Mesenchymal stem cell (in vitro differentiated cells and primary cell): ENCODE measurements around the gene RECK.
"Not testable (repeated sequence)": the region's sequence is repeated elsewhere in the genome, so short reads cannot be mapped to it uniquely, and the experiment has no call there.

ENCODE experiments used
- DNase-seq: peaks from one replicate; pipeline ENCODE4 v3.0.0-alpha.2; 2013
- H2AFZ ChIP-seq: one replicate; pipeline ENCODE4 v1.6.1; 2013; ENCODE audit warnings: low read depth, mild to moderate bottlenecking, control low read depth, inconsistent platforms, low read length, moderate library complexity
- H2AK5ac ChIP-seq: 2 replicates; pipeline ENCODE4 v1.6.1; 2013; ENCODE audit warnings: low read length, moderate library complexity, mild to moderate bottlenecking, inconsistent platforms; ENCODE audit not compliant: severe bottlenecking
- H2BK120ac ChIP-seq: one replicate; pipeline ENCODE4 v1.6.1; 2013; ENCODE audit warnings: low read depth, mild to moderate bottlenecking, inconsistent platforms, low read length, moderate library complexity
- H2BK12ac ChIP-seq, 2 experiments: one replicate each; pipeline ENCODE4 v1.6.1; 2013; ENCODE audit warnings: inconsistent platforms in 2 of 2, low read length in 2 of 2, mild to moderate bottlenecking in 2 of 2, moderate library complexity in 2 of 2, control low read depth in 1 of 2
- H2BK15ac ChIP-seq: one replicate; pipeline ENCODE4 v1.6.1; 2013; ENCODE audit warnings: mild to moderate bottlenecking, low read depth, inconsistent platforms; ENCODE audit not compliant: poor library complexity, severe bottlenecking
- H2BK5ac ChIP-seq: 2 replicates; pipeline ENCODE4 v1.6.1; 2013; ENCODE audit warnings: low read depth, mild to moderate bottlenecking, low read length, control low read depth, inconsistent platforms; ENCODE audit not compliant: poor library complexity, severe bottlenecking
- H3K14ac ChIP-seq, 2 experiments: one replicate each; pipeline ENCODE4 v1.6.1; 2013; ENCODE audit warnings: inconsistent platforms in 2 of 2, low read length in 2 of 2, control low read depth in 1 of 2, mild to moderate bottlenecking in 1 of 2, moderate library complexity in 1 of 2
- H3K18ac ChIP-seq, 2 experiments: one replicate each; pipeline ENCODE4 v1.6.1; 2013; ENCODE audit warnings: inconsistent platforms in 2 of 2, low read length in 2 of 2, control low read depth in 1 of 2, low read depth in 1 of 2, mild to moderate bottlenecking in 1 of 2
- H3K23ac ChIP-seq, 2 experiments: one replicate each; pipeline ENCODE4 v1.6.1; 2013; ENCODE audit warnings: inconsistent platforms in 2 of 2, low read length in 2 of 2, mild to moderate bottlenecking in 2 of 2, moderate library complexity in 2 of 2, control low read depth in 1 of 2
- H3K27ac ChIP-seq: 2 replicates; pipeline ENCODE4 v1.5.1; 2013; ENCODE audit warnings: mild to moderate bottlenecking, moderate library complexity, low read length, control low read depth, inconsistent platforms; ENCODE audit not compliant: poor library complexity, severe bottlenecking
- H3K27me3 ChIP-seq, 2 experiments: 2 replicates each; pipeline versions ENCODE4 v1.6.1 to v1.7.0; 2013; ENCODE audit warnings: low read length in 2 of 2, mild to moderate bottlenecking in 2 of 2, moderate library complexity in 2 of 2, control low read depth in 1 of 2, inconsistent platforms in 1 of 2; ENCODE audit not compliant: control insufficient read depth in 1 of 2, insufficient read depth in 1 of 2
- H3K36me3 ChIP-seq, 2 experiments: 2 replicates each; pipeline versions ENCODE4 v1.6.1 to v1.7.0; 2013; ENCODE audit warnings: low read length in 2 of 2, control low read depth in 1 of 2, inconsistent platforms in 1 of 2, low read depth in 1 of 2, mild to moderate bottlenecking in 1 of 2; ENCODE audit not compliant: insufficient read depth in 2 of 2, control insufficient read depth in 1 of 2
- H3K4ac ChIP-seq, 2 experiments: one replicate each; pipeline ENCODE4 v1.6.1; 2013; ENCODE audit warnings: inconsistent platforms in 2 of 2, low read length in 2 of 2, mild to moderate bottlenecking in 2 of 2, moderate library complexity in 2 of 2, control low read depth in 1 of 2, low read depth in 1 of 2
- H3K4me1 ChIP-seq: 2 replicates; pipeline ENCODE4 v1.6.1; 2013; ENCODE audit warnings: low read depth, low read length, control low read depth; ENCODE audit not compliant: control insufficient read depth, insufficient read depth
- H3K4me2 ChIP-seq: 2 replicates; pipeline ENCODE4 v1.6.1; 2013; ENCODE audit warnings: low read length, mild to moderate bottlenecking, inconsistent platforms; ENCODE audit not compliant: poor library complexity, severe bottlenecking
- H3K4me3 ChIP-seq, 2 experiments: 2 replicates each; pipeline versions ENCODE4 v1.5.1 to v1.7.0; 2013; ENCODE audit warnings: low read length in 2 of 2, mild to moderate bottlenecking in 2 of 2, control low read depth in 1 of 2, low read depth in 1 of 2; ENCODE audit not compliant: insufficient read depth in 1 of 2
- H3K79me1 ChIP-seq: replicated peaks from 2 replicates; pipeline ENCODE4 v1.6.1; 2013; ENCODE audit warnings: mild to moderate bottlenecking, control low read depth, low read length, inconsistent platforms; ENCODE audit not compliant: poor library complexity, severe bottlenecking
- H3K9ac ChIP-seq: 2 replicates; pipeline ENCODE4 v1.7.0; 2013; ENCODE audit warnings: mild to moderate bottlenecking, low read length, moderate library complexity
- H3K9me3 ChIP-seq: 2 replicates; pipeline ENCODE4 v1.7.0; 2013; ENCODE audit warnings: mild to moderate bottlenecking, low read length; ENCODE audit not compliant: control insufficient read depth
- H4K8ac ChIP-seq: one replicate; pipeline ENCODE4 v1.6.1; 2013; ENCODE audit warnings: inconsistent platforms, mild to moderate bottlenecking, low read length, moderate library complexity
- H4K91ac ChIP-seq: one replicate; pipeline ENCODE4 v1.6.1; 2013; ENCODE audit warnings: mild to moderate bottlenecking, low read length, inconsistent platforms
- WGBS: methylation state at CpG from one replicate; pipeline ENCODE4 v1.1.7; 2013; ENCODE audit warnings: mixed read lengths; 5-methylcytosine and 5-hydroxymethylcytosine counted together

The RECK gene

GRCh38 chr9:36087054-36087453 is 50.3 kb downstream of the RECK start:
- H3K23ac ChIP-seq, H3K4me2 ChIP-seq, H2AK5ac ChIP-seq, H2BK120ac ChIP-seq, H3K27ac ChIP-seq, H3K4ac ChIP-seq, H2BK15ac ChIP-seq, H4K8ac ChIP-seq, H2BK5ac ChIP-seq, H3K27me3 ChIP-seq, H4K91ac ChIP-seq, H3K18ac ChIP-seq, H3K79me1 ChIP-seq, H3K4me1 ChIP-seq, H3K4me3 ChIP-seq, H3K14ac ChIP-seq, H2BK12ac ChIP-seq, H3K9ac ChIP-seq, DNase-seq, H2AFZ ChIP-seq, H3K9me3 ChIP-seq: not testable (repeated sequence)
- peaks cover 11 to 62% of the 10 kb centered on the region in 2 experiments for H3K36me3 ChIP-seq

GRCh38 chr9:36088020-36088419 is 51.3 kb downstream of the RECK start:
- H3K4me3 ChIP-seq: no peak overlapping the region
- H3K36me3 ChIP-seq: peaks cover 11 to 55% of the 10 kb centered on the region in 2 experiments
- no peak overlapping the region for H3K23ac ChIP-seq
- H2AFZ ChIP-seq: no peak overlapping the region
- H3K4me1 ChIP-seq: peaks cover 3% of the 10 kb centered on the region
- H2BK15ac ChIP-seq: no peak overlapping the region
- H3K27me3 ChIP-seq: no peaks in the 10 kb centered on the region
- no peak overlapping the region for H2BK12ac ChIP-seq
- no peak overlapping the region for H2BK120ac ChIP-seq
- no peak overlapping the region for H2BK5ac ChIP-seq
- H3K27ac ChIP-seq: no peak overlapping the region
- no peak overlapping the region for H2AK5ac ChIP-seq
- no peak for DNase-seq
- H4K91ac ChIP-seq: no peak overlapping the region
- no peak overlapping the region for H3K9ac ChIP-seq
- no peak overlapping the region for H3K4ac ChIP-seq
- H4K8ac ChIP-seq: no peak overlapping the region
- peaks cover 7% of the 10 kb centered on the region for H3K9me3 ChIP-seq
- H3K79me1 ChIP-seq: no peaks in the 10 kb centered on the region
- WGBS: 100% methylated on average over 1 of the region's 3 CpGs
- no peak overlapping the region for H3K18ac ChIP-seq
- no peak overlapping the region for H3K14ac ChIP-seq
- H3K4me2 ChIP-seq: no peak overlapping the region

- Histone ChIP-seq H3K4me1 (peaks cover 3% of the 10 kb centered on the region), H2BK12ac (no peak overlapping the region), H2BK15ac (no peak overlapping the region), H3K27ac (peak overlapping the region; percentile 88), H3K9me3 (peaks cover 7% of the 10 kb centered on the region), H2BK120ac (no peak overlapping the region), H3K4ac (no peak overlapping the region), H3K79me1 (no peaks in the 10 kb centered on the region), H2AFZ (no peak overlapping the region), H3K4me2 (no peak overlapping the region), H3K9ac (peak overlapping the region; percentile 10), H3K36me3 (peaks cover 3 to 34% of the 10 kb centered on the region in 2 experiments), H3K18ac (no peak overlapping the region), H4K91ac (no peak overlapping the region), H4K8ac (no peak overlapping the region), H2AK5ac (no peak overlapping the region), H2BK5ac (peak overlapping the region; percentile 8), H3K27me3 (no peaks in the 10 kb centered on the region), H3K14ac (no peak overlapping the region), H3K23ac (no peak overlapping the region), H3K4me3 (no peak overlapping the region)
- 63% methylated on average over 4 of the region's 8 CpGs for WGBS
- peak; percentile 54 for DNase-seq
These were observed 54.6 kb downstream of the RECK start for GRCh38 chr9:36091026-36091953.

GRCh38 chr9:36092014-36092413 is 55.3 kb downstream of the RECK start:
- peaks cover 3% of the 10 kb centered on the region for H3K4me1 ChIP-seq
- no peak overlapping the region for H2BK120ac ChIP-seq
- H3K27me3 ChIP-seq: no peaks in the 10 kb centered on the region
- no peak overlapping the region for H2BK15ac ChIP-seq
- no peak for DNase-seq
- H4K8ac ChIP-seq: no peak overlapping the region
- no CpG with 5 or more reads among the region's 1 CpG for WGBS
- H2AFZ ChIP-seq: no peak overlapping the region
- H3K23ac ChIP-seq: no peak overlapping the region
- no peaks in the 10 kb centered on the region for H3K79me1 ChIP-seq
- peaks cover under 1% of the 10 kb centered on the region for H3K9me3 ChIP-seq
- H3K14ac ChIP-seq: no peak overlapping the region
- peak overlapping the region; percentile 10 for H3K9ac ChIP-seq
- H3K18ac ChIP-seq: no peak overlapping the region
- peak overlapping the region; percentile 62 for H2BK5ac ChIP-seq
- H3K27ac ChIP-seq: peak overlapping the region; percentile 88
- H4K91ac ChIP-seq: no peak overlapping the region
- peaks cover 0 to 29% of the 10 kb centered on the region in 2 experiments for H3K36me3 ChIP-seq
- no peak overlapping the region for H2AK5ac ChIP-seq
- H3K4me2 ChIP-seq: no peak overlapping the region
- H2BK12ac ChIP-seq: no peak overlapping the region
- H3K4me3 ChIP-seq: no peak overlapping the region
- H3K4ac ChIP-seq: no peak overlapping the region
